Neural crest cell (in vitro differentiated cells): Measurements from ENCODE around the gene ARID3C. TPM values are rescaled to one million over a fixed set of nuclear protein-coding genes. Genes with fewer than 3 reads are reported as not detected.

Source experiments
- DNase-seq: peaks from one replicate; pipeline ENCODE4 v3.0.0; 2021; ENCODE audit warnings: low read depth, mixed read lengths, low spot score
- H3K27ac Mint-ChIP-seq: one replicate; pipeline ENCODE4 v1.8.0; 2021; ENCODE audit warnings: mild to moderate bottlenecking, mixed read lengths; ENCODE audit not compliant: unreplicated experiment
- H3K27me3 Mint-ChIP-seq: 2 replicates; pipeline ENCODE4 v1.8.0; 2021; ENCODE audit warnings: low read depth, mild to moderate bottlenecking, mixed read lengths
- H3K36me3 Mint-ChIP-seq: 2 replicates; pipeline ENCODE4 v1.8.0; 2021; ENCODE audit warnings: low read depth, mild to moderate bottlenecking, mixed read lengths
- H3K4me1 Mint-ChIP-seq: 2 replicates; pipeline ENCODE4 v1.8.0; 2021; ENCODE audit warnings: mixed read lengths
- H3K4me3 Mint-ChIP-seq: one replicate; pipeline ENCODE4 v1.8.0; 2021; ENCODE audit warnings: mild to moderate bottlenecking, mixed read lengths
- H3K9me3 Mint-ChIP-seq: 2 replicates; pipeline ENCODE4 v1.8.0; 2021; ENCODE audit warnings: mixed read lengths
- total RNA-seq: library from RNA; stranded (reverse); gene quantifications from 2 replicates; pipeline ENCODE4 v1.2.1, GENCODE V29; 2021
- TF ChIP-seq, protein P1 (sequence below): fragments of 200-600 bp; sonication (generic); conservative IDR thresholded peaks from 2 replicates; pipeline ENCODE4 v1.5.0; 2021; ENCODE audit warnings: antibody characterized with exemption, mild to moderate bottlenecking

ARID3C gene
- total RNA-seq, 1 donor from 2014 or later: 0.68 TPM

- peaks cover 8% of the 10 kb centered on the region for H3K9me3 Mint-ChIP-seq
- no peak overlapping the region for H3K4me3 Mint-ChIP-seq
- no peak overlapping the region for H3K27ac Mint-ChIP-seq
- TF ChIP-seq, protein P1, sequence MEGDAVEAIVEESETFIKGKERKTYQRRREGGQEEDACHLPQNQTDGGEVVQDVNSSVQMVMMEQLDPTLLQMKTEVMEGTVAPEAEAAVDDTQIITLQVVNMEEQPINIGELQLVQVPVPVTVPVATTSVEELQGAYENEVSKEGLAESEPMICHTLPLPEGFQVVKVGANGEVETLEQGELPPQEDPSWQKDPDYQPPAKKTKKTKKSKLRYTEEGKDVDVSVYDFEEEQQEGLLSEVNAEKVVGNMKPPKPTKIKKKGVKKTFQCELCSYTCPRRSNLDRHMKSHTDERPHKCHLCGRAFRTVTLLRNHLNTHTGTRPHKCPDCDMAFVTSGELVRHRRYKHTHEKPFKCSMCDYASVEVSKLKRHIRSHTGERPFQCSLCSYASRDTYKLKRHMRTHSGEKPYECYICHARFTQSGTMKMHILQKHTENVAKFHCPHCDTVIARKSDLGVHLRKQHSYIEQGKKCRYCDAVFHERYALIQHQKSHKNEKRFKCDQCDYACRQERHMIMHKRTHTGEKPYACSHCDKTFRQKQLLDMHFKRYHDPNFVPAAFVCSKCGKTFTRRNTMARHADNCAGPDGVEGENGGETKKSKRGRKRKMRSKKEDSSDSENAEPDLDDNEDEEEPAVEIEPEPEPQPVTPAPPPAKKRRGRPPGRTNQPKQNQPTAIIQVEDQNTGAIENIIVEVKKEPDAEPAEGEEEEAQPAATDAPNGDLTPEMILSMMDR: no peak
- H3K36me3 Mint-ChIP-seq: peaks cover 23% of the 10 kb centered on the region
- H3K27me3 Mint-ChIP-seq: no peaks in the 10 kb centered on the region
- H3K4me1 Mint-ChIP-seq: peaks cover 11% of the 10 kb centered on the region
- no peak for DNase-seq
Measured at GRCh38 chr9:34669809-34670562, 41.1 kb upstream of the ARID3C start.

GRCh38 chr9:34665381-34666250 is 36.8 kb upstream of the ARID3C start:
- Mint-ChIP-seq H3K36me3 (peaks cover 23% of the 10 kb centered on the region), H3K27ac (peak overlapping the region; percentile 98)

DNA sequence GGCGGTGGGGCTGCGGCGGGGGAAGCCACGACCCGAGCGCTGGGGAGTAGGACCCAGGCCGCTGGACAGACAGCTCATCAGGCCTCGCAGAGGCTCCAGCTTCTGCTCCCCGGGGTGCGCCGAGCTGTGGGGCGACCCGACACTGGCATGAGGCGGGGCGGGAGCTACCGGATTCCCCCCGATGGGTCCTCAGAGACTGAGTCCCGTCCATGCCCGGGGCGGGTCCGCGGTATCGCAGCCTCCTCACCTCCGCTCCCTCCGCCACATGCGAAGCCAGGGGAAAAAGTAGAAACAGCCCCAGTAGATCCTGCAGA is 36.2 kb upstream of the ARID3C start:
- H3K9me3 Mint-ChIP-seq: peaks cover 8% of the 10 kb centered on the region
- H3K4me3 Mint-ChIP-seq: peak overlapping the region; percentile 96
- peak; percentile 25 for DNase-seq
- peaks cover 14% of the 10 kb centered on the region for H3K4me1 Mint-ChIP-seq
- H3K27ac Mint-ChIP-seq: no peak overlapping the region
- H3K36me3 Mint-ChIP-seq: peaks cover 23% of the 10 kb centered on the region
- no peaks in the 10 kb centered on the region for H3K27me3 Mint-ChIP-seq
- TF ChIP-seq, protein P1: no peak

More at GRCh38 chr9:34665381-34666250, 36.8 kb upstream of the ARID3C start:
- DNase-seq: peak; percentile 82
- peak overlapping the region; percentile 96 for H3K4me3 Mint-ChIP-seq
- TF ChIP-seq, protein P1: no peak
- no peaks in the 10 kb centered on the region for H3K27me3 Mint-ChIP-seq
- peaks cover 8% of the 10 kb centered on the region for H3K9me3 Mint-ChIP-seq
- H3K4me1 Mint-ChIP-seq: peaks cover 14% of the 10 kb centered on the region

DNA sequence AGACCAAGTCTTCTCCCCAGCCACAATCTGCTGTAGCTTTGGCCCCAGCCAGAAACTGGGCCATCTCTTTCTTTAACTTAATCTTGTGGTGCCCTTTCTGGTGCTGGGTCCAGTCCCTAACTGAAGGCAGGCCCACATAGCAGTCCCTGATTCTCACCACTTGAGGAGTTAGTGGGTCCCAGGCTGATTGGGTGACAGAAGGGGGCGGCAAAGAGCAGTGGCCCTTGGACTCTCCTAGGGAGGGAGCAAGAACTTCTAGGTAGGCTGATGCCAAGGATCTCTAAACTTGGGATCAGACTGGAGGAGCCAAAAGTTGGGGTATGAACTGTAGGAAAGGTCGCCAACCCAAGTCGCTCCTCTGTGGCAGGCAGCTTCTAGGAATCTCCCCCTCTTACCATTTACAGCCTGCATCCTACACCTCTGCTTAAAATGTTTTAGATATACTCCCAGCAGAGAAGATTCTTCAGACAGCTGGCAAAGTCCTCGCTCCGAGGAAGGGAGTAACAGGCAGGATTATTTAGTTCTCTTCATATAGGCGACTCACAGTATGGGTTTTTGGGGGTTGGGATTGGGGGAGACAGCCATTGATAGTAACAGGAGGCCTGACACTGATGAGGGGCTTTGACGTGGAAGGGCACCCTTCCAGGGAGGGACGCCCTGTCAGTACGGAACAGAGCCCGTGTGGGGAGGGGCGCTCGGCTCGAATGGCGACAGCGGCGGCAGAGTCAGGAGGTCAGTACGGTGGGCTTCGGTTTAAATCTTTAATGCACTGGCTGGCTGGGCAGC is 35.6 kb upstream of the ARID3C start:
- H3K36me3 Mint-ChIP-seq: peaks cover 18% of the 10 kb centered on the region
- peaks cover 5% of the 10 kb centered on the region for H3K9me3 Mint-ChIP-seq
- H3K27ac Mint-ChIP-seq: peak overlapping the region; percentile 93
- H3K4me1 Mint-ChIP-seq: peaks cover 14% of the 10 kb centered on the region
- peak; percentile 74 for DNase-seq
- H3K4me3 Mint-ChIP-seq: peak overlapping the region; percentile 96
- no peaks in the 10 kb centered on the region for H3K27me3 Mint-ChIP-seq
- TF ChIP-seq, protein P1: peak; percentile 66

DNA sequence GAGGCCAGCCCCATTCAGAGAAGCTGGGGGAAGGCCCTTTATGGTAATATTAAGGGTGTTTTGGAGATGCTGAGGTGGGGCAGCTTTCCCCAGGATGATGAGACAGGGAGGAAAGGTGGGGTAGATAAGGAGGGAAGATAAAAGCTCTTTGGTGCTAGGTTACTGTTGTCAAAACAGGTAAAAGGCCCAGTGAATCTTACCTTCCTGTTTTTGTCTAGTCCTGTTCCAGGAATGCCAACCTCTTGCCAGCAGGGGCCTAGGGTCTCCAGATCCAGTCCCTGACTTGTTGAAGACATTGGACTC is 34.4 kb upstream of the ARID3C start:
- H3K36me3 Mint-ChIP-seq: peaks cover 7% of the 10 kb centered on the region
- H3K27me3 Mint-ChIP-seq: no peaks in the 10 kb centered on the region
- DNase-seq: no peak
- TF ChIP-seq, protein P1: no peak
- peak overlapping the region; percentile 56 for H3K4me3 Mint-ChIP-seq
- peaks cover 14% of the 10 kb centered on the region for H3K4me1 Mint-ChIP-seq
- H3K27ac Mint-ChIP-seq: no peak overlapping the region
- no peaks in the 10 kb centered on the region for H3K9me3 Mint-ChIP-seq
